SIG-M5 treated with dmso at 0.1 percent for 504 hours (cell line): Measurements from ENCODE around the gene SYNE1.
"Not testable (repeated sequence)": the region's sequence is repeated elsewhere in the genome, so short reads cannot be mapped to it uniquely, and the experiment has no call there.

Source experiments
- DNase-seq: peaks from one replicate; lab custom pipeline; 2025; ENCODE audit not compliant: unreplicated experiment; lab: John Stamatoyannopoulos, UW

Gene SYNE1

GRCh38 chr6:152499931-152500330 lies 137.2 kb downstream of the SYNE1 start:
- no peak for DNase-seq

GRCh38 chr6:152496731-152497130 lies 140.4 kb downstream of the SYNE1 start:
- DNase-seq: no peak

DNA sequence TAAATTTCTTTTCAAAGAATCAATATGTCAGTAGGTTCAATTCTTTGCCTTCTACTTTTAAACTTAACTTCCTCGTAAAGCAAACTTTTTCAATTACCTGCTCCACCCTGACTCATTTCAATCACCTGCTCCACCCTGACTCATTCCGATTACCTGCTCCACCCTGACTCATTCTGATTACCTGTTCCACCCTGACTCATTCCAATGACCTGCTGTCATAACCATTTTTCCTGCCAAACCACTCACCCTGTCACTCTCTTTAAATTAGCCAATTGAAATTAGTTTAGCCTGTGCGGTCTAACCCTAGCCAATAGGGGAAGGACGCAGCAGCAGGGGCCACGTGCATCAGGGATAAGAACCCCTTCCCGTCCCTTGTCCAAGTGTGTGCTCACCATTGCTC lies 141.7 kb downstream of the SYNE1 start:
- not testable (repeated sequence) for DNase-seq

DNA sequence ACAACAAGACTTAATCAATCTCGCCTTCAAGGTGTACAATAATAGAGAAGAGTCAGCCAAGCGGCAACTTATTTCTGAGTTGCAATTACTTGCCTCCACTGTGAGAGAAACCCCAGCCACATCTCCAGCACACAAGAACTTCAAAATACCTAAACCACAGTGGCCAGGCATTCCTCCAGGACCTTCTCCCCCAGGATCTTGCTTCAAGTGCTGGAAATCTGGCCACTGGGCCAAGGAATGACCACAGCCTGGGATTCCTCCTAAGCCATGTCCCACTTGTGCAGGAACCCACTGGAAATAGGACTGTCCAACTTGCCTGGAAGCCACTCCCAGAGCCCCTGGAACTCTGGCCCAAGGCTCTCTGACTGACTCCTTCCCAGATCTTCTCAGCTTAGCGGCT lies 144.9 kb downstream of the SYNE1 start:
- not testable (repeated sequence) for DNase-seq

GRCh38 chr6:152491501-152491900 lies 145.7 kb downstream of the SYNE1 start:
- DNase-seq: not testable (repeated sequence)

DNA sequence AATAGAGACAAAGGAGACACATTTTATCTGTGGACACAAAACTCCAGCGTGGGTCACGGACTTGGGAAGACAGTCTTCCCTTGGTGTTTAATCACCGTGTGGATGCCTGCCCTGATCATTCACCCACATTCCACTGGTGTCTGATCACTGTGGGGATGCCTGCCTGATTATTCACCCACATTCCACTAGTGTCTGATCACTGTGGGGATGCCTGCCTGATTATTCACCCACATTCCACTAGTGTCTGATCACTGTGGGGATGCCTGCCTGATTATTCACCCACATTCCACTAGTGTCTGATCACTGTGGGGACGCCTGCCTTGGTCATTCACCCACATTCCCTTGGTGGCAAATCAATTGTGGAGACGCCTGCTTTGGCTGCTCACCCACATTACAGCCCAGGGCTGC lies 146.2 kb downstream of the SYNE1 start:
- DNase-seq: not testable (repeated sequence)

GRCh38 chr6:152484806-152485205 lies 152.4 kb downstream of the SYNE1 start:
- DNase-seq: no peak

- no peak for DNase-seq
Measured at GRCh38 chr6:152482289-152482688, 154.9 kb downstream of the SYNE1 start.

- no peak for DNase-seq
Measured at GRCh38 chr6:152478377-152479010, 158.7 kb downstream of the SYNE1 start.

- DNase-seq: no peak
Measured at GRCh38 chr6:152474354-152474753, 162.8 kb downstream of the SYNE1 start.

GRCh38 chr6:152472325-152472724 lies 164.8 kb downstream of the SYNE1 start:
- no peak for DNase-seq

- no peak for DNase-seq
Measured at GRCh38 chr6:152471456-152472265, 165.5 kb downstream of the SYNE1 start.

DNA sequence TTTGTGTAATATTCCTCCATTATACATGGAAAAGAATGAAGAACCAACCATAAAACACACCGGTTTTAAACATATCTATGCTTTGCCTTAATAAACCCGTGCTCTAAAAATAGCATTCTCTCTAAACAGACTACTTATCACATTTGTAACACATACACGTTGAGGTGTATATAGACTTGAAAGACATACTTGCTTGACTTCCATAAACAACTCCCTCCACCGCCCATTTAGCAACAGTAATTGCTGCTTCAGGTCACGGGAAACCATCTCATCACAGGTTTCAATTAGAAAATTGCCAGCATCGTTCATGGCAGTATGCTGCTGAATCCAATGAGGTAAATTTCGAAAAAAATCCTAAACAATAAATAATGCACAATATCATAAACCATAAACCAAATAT lies 174.0 kb downstream of the SYNE1 start:
- no peak for DNase-seq

DNA sequence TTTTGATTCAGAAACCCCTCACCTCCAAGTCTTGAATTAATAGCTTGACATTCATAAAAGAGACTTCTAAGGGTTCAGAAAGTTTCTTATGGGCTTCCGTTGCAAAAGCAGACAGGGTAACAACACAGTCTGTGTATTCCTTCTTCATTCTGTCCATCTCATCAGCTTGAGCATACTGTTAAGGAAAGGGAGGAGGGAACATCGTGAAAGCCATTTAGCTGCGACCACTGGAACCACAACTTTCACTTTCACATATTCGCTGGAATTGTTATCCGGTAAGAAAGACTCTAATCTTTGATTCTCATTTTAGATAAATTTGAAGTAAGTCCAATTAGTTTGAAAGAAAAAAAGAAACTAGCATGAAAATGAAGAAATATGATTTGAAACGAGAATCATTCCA lies 174.4 kb downstream of the SYNE1 start:
- DNase-seq: no peak

GRCh38 chr6:152461556-152461955 lies 175.6 kb downstream of the SYNE1 start:
- no peak for DNase-seq

DNA sequence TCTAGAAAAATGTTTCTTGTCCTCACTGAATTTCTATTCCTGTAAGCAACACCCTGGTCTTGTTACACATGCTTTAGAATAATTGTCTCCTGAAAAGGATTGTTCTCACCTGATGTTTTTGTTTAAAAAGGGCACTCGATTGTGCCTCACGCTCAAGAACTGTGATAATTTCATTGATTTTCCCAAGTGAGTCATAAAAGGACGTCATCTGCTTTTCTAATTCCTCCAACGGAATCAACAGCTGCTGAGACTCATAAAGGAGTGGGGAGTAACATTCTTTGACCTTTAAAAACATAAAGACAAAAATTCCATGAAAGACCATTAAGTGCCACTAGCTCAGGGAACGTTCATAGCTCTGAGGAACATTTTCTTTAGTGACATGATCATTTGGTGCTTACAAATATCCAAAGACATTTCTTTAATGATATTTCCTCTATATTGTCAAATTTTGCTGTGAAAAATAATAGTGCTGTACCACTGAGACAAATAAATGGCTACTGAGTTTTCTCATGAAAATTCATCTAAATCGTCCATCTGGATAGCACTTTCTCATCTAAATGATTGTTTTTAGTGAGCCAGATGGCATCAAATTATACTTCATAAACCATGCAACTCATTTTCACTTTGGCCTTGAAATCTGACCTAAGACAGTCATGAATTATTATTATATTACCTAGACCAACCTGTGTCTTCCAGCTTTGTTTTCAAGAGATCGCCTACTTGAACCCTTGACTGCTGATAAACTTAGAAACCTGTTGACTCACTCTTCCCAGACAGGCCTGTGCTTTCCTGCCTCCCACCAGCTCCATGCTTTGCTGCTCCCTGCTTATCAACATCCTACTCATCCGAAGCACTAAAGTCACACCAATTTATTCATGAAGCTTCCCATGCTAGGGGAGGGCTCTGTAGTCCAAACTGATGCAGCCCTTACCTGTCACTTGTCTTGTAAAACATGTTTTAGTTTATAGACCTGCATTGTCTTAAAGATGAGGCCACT lies 178.2 kb downstream of the SYNE1 start:
- no peak for DNase-seq

DNA sequence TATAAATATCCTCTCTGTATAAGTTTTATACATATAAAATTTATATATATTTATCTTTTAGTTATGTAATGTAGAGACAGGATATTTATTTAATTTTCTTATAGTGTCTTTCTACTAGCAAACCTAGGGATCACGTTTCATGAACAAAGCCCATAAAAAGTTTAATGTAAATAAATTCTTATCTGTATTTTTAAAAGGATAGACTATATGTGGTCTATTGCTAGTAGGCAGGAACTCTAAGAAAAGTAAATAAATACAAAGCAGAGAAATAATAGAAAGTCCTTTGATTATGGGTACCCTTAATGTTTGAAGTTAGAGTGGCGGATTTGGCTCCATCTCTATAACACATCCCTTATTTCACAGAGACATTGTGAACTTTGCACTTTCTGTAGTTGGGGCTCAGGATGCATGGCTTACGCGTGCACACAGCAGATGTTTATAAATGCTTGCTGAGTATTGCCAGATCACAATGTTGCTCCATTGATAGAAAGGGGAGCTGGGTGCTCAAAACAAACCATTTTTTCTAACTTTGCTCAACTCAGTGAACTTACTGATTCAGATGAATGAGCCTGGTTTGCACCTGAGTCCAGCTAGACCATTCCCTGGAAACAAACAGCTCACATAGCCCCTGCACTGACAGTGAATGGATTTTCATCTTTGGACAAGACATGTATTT lies 179.1 kb downstream of the SYNE1 start:
- no peak for DNase-seq

GRCh38 chr6:152454003-152454402 lies 183.2 kb downstream of the SYNE1 start:
- DNase-seq: no peak

DNA sequence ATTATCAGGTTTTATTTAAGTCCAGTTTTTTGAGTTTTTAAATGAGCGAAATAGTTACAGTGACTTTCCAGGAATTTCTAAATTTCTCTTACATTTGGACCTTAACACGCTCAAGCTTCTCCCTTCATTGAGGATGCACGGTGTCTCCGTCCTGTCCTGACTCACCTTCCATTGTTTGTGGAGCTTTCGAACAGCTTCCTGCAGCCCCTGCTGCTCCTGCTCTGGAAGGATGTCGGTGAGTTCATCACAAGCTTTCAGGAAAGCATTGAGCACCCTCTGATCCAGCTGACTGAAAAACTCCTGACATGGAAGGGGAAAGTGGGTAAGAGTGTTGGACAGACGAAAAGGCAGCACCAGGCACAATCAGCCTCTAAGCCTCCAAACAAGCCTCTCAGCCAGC lies 183.7 kb downstream of the SYNE1 start:
- no peak for DNase-seq

GRCh38 chr6:152452639-152453038 lies 184.5 kb downstream of the SYNE1 start:
- DNase-seq: no peak

GRCh38 chr6:152450519-152450918 lies 186.6 kb downstream of the SYNE1 start:
- no peak for DNase-seq
